HG02981 (cell line): ENCODE measurements around the gene SFMBT2.
A peak's percentile ranks its signal among the peaks of the same experiment; 100 is the strongest.

Experiments used
- ATAC-seq: cut with Tn5 transposase; IDR thresholded peaks from one replicate; pipeline ENCODE4 v1.9.1; 2021; ENCODE audit warnings: mild to moderate bottlenecking, moderate library complexity; ENCODE audit not compliant: unreplicated experiment

The SFMBT2 gene

DNA sequence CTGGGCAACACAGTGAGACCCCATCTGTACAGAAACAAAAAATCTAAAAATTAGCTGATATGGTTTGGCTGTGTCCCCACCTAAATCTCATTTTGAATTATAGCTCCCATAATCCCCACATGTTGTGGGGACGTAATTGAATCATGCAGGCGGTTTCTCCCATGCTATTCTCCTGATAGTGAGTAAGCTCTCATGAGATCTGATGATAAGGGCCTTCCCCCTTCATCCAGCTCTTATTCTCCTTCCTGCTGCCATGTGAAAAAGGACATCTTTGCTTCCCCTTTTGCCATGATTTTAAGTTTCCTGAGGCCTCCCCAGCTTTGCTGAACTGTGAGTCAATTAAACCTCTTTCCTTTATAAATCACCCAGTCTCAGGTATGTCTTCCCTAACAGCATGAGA, 136.5 kb downstream of the SFMBT2 start:
- no peak for ATAC-seq

DNA sequence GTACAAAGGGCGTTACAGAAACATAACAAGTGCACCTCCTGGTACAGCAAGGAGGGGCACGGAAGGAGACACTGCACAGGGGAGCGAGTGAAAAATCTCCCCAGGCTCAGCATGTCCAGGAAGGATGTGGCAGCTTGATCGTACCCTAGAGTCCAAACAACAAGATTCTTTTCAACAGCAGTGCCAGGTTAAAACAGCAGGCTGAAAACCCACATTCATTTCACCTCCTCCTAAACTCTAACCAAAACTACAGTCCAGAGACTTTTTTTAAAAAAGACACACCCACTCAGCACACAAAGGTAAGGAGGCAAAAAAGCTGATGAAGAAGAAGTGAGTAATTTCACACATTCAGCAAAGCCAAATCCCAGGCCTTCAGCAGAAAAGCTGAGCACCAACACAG, 138.8 kb downstream of the SFMBT2 start:
- ATAC-seq: no peak

DNA sequence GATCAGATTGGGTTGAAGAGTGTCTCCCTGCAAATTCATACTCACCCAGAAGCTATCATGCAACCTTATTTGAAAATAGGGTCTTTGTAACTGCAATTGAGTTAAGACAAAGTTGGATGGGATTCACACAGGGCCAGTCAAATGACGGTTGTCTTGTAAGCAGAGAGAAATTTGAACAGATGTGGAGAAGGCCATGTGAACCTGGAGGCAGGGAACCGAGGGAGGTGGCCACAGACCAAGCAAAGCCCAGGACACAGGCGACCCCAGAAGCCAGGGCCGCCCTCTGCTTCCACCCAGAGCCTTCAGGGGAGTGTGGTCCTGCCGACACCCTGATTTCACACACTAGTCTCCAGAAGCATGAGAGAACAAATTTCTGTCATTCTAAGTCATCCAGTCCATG, 140.8 kb downstream of the SFMBT2 start:
- ATAC-seq: no peak

DNA sequence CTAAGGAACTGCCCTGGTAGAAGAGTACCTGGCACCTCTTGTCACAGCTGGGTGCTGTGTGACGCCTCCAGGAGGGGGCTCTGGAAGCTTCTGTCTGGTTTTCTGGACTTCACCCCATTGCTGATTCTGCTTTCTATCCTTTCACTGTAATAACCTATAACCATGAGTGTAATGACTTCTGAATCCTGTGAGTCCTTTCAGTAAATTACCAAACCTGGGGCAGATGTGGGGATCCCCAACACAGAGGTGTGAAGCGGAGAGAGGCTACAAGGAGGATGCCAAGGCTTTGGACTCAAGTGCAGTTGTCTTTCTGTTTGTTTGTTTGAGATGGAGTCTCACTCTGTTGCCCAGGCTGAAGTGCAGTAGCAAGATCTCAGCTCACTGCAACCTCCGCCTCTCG, 143.7 kb downstream of the SFMBT2 start:
- no peak for ATAC-seq

DNA sequence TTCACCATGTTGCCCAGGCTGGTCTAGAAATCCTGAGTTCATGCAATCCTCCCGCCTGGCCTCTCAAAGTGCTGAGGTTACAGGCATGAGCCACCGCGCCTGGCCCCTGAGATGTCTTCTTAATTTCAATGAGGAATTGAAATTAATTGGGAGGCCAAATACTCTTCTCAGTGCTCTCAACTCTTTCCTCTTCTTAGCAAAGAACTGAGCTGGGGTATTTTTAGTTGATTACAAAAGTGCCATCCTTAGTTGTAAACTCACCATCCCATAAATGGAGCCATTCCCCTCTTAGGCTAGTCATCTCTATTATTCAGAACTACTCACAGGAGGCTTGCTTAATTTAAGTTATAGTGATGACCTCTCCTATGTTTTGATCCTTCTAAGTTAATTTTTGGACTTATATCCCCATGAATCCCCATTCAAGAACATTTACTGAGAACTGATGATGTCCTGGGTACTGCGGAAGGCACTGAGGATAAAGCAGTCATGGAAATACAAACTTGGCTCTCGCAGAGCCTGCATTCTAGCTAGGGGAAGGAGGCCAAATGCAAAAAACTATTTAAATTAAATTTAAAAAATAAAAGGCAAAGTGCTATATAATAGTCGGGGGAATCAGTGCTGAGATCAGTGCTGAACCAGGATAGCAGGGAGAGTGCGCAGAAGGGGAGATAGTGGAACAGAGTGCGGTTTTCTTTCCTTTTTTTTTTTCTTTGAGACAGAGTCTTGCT, 145.3 kb downstream of the SFMBT2 start:
- ATAC-seq: no peak

DNA sequence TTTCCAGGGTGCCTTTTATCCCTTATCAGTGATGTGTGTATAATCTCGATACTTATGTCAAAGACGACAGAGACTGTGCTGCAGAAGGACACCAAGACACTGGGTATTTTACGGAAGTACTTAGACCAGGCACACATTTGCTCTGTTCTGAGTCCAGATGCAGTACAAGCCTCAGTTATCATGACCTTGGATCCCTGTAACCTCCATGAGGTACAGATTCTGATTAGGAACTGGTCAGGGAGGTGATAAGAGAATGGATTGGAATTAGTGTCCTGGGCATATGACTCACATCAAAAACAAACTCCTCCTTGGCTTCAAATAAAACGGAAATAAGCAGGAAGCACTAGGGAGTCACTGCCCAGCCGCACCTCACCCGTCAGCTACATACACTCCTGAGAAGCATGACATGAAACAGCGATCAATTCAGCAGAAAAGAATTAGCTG, 146.5 kb downstream of the SFMBT2 start:
- ATAC-seq: no peak

DNA sequence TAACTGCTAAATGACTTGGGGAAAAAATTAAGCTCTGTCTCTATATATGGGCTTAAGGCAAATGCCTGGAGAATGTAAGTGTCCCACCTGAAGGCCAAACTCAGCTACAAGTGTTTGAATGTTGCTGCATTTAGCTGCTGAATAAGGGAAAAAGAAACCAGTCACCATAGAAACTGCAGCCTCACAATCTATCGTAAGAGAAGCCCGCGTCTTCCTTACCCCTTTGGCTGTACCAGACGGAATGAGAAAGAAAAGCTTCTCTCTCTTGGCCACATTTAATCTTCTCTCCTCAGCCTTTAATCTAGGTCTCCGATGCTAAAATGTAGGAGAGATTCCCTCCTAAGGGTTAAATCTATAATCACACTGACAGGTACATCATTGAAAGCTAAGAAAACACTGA, 147.2 kb downstream of the SFMBT2 start:
- ATAC-seq: no peak

DNA sequence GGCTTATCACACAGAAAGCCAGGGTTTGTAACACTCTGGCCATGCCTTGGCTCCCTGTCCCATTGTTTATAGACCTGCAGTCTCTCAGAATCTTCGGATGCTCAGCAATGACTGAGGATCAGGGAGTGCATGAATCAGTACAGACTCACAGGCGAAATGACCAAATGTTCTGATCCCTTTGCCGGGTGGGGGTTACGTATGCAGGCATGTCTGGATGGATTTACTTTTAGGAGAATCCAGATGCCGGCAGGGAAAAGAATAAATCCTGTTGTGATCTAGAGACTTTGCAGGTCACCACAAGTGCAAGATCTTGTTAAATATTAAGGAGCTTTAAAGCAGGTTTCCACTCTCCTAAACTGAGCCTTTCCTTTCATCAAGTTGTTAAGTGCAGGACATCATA, 149.5 kb downstream of the SFMBT2 start:
- ATAC-seq: no peak

DNA sequence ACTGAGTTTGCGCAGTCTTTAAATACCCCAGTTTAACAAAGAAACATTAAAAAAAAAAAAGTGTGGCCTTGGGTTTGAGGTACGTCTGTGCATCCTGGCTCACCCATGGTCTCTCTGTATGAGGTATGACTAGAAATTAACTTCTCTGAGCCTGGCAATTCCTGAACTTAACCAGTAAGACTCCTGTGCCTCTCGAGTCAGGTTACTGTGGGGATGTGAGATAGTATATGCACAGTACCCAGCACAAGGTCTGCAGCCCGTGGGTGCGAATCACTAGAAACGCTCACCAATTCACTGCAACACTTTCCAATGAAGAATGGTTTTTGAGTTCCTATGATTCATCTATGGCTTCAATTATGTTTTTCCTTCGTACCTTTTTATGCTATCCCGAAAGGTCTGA, 149.9 kb downstream of the SFMBT2 start:
- no peak for ATAC-seq

DNA sequence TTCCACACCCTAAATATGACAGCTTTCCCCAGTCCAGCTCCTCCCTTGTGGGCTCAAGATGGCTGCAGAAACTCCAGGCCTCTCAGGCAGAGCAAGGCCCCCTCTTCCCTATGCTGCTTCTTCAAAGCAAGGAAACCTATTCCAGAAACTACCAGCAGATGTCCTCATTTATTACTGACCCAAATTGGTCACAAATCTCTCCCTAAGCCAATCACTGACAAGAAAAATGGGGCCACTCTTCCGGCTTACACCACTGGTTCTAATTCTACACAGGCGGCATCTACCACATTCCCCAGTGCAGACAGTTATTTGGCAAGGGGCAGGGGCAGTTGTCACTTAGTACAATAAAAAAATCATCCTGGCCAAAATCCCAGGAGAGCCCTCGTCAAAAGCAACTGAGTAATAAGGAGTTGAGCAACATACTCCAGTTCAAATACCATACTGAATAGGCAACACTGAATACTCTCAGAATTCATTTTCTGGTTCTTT, 150.4 kb downstream of the SFMBT2 start:
- ATAC-seq: peak; percentile 68

DNA sequence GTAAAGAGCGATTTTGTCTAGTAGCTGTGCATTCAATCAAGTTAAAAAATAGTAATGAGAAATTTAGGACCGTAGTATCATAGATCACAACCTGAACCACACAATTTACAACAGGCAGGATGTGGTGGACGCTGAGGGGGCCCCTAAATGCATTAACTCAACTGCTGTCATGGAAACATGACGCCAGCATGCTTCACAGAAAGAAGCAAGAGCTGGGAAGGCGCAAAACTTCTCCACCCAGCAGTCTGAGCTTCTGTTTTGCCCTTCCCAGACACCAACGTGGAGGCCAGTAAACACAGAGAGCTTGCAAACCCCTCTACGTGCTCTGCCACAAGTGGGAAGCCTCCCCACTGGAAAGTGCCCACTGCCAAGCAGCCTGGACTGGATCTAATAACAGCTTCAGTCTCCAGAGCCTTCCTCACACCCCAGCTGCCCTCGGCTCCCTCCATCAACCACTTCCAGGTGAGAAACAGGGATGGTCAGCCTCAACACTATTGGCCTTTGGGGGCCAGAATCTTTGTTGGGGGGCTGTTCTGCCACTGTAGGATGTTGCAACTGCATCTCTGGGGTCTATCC, 151.8 kb downstream of the SFMBT2 start:
- peak; percentile 87 for ATAC-seq

DNA sequence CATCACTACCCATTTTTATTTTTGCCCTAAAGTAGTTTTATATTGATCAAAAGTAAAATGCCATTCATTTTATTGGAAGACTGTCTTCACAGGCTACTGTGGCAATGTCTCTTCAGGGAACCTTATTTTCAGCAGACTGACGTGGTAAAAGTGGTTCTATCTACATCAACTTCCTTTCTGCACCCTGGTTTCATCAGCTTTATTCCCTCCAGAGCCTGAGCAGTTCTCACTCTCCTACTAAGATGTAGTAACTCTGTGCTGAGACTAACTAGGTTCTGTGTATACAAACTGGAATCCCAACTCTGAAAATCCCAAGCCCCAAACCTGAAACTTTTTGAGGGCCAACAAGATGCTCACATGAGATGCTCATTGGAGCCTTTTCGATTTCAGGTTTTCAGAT, 155.3 kb downstream of the SFMBT2 start:
- no peak for ATAC-seq

DNA sequence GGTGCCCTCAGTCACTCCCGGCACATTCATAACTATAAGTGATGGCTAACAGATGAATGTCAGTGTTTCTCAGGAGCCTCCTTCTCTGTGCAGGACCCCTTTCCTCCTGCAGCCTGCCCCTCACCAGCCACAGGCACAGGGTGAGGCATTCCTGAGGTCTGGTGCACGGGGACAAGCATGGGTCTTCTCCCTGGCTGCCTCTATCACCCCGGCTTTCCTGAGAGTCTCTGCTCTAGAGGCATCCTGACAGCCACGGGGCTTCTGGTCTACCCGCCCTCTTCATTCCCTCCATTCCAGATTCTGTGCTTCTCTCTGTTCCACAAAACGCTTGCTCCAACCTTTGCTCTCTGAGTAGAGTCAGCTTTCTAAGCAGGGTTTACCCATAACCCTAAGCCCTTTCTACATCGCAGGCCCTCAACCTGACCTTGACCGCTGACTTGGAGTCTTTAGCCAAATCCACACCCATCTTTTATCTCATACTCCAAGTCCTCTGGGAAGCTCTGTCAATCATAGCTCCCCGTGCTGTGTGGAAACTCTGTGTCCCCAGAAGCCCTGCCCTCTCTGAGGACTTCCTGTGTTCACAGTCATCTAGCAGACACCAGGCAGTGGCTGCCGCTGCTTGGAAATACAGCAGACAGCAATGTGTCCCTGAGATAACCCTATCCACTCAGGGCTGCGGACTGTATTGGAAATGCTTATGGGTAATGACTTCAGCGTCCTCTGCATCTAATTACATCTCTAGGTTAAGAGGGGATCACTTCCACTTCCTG, 159.0 kb downstream of the SFMBT2 start:
- no peak for ATAC-seq

DNA sequence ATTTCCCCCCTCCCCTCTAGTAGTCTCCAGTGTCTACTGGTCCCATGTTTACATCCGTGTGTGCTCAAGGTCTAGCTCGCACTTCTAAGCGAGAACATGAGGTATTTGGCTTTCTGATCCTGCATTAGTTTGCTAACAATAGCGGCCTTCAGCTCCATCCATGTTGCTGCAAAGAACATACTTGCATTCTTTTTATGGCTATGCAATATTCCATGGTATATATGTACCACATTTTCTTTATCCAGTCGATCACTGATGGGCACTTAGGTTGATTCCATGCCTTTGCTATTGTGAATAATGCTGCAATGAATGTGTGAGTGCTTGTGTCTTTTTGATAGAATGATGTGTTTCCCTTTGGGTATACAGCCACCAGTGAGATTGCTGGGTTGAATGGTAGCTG, 160.6 kb downstream of the SFMBT2 start:
- ATAC-seq: no peak

DNA sequence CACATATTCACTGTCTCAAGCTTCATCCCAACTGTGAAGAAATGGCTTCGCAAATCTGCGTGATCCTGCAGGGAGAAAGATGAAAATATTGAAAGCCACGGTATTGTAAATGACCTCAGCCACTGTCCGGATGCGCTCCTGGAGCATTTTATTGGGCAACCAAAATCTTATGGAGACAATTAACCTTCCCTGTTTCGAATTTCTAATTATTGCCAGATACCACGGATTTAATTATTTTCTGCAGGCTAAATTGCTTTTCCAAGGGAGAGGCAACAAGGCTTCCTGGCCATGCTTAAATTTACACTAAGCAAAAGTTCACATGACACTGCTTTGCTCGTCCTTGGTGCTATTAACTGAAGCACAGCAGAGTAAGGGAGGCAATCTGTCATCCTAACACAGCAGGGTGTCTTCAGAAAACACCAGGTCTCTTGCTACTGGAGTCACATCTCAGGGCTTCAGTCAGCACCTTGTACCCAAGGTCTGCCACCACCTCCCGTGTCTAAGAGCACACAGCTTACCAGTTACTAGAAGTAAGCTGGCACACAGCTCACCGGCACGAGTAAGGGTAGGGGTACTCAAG, 162.2 kb downstream of the SFMBT2 start:
- ATAC-seq: no peak

DNA sequence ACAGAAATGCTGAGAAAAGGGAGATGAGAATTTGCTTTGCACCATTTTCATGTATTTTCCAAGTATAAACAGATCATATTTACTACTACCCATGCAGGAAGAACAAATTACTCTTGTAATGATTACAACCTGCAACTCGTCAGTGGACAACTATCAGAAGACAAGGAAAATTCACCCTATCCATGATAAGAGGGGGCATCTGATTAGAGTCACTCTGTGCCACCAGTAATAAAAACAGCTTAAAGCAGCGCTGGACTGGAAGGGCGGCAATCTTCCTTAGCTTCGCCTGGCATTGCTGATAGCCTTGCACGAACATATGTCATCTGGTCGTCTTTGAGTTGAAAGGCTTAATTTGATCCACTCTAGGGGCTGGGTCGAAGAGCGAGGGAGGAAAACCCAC, 162.7 kb downstream of the SFMBT2 start:
- ATAC-seq: no peak

DNA sequence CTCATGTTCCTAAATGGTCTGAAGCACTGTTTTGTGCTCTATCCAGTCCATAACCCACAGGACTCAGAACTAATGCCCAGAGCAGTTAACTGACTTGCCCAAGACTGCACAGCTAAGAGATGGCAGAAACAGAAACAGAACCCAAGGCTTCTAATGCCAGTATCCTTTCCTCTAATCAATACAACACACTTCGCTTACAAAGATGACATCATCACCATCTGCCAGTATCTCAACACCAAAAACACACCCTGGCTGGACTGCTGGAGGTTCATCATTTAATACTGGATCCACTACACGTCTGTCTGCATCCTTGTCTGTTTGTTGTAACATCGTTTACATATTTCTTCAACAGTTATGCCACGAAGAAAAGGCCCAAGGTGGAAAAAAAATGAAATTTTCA, 165.3 kb downstream of the SFMBT2 start:
- ATAC-seq: no peak

DNA sequence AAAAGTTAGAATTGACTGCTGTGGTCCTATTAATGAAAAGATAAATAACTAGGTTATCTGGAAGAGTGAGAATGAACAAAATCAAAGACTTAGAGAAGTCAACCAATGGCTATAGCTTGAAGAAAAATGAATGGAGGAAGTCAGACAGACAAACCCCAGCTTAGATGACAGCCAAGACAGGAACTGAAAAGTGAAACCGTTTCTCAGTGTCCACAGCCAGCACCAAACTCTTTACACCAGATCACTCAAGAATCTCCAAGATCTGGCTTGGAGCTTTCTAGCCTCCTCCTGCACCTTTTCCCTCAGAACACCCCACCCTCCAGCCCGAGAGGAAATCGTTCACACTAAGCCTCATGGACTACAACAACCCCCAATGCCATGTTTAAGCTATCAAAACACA, 167.0 kb downstream of the SFMBT2 start:
- ATAC-seq: peak; percentile 89

DNA sequence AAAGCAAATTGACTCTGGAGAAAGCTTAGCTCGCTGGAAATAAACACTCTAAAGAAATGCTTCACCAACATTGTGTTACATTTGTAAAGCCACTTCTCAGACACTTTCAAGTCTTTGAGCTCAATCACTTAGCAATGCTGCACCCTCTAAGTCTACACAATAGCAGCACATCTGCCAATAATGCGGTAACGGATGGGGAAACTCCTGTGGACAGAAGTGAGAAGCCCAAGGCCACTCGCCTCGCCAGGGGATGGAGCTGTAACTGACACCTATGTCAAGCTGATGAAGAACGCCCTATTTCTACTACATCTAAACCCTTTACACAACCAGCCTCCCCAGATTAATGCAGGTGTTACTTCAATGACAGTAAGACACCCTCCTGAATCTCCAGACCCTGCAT, 167.7 kb downstream of the SFMBT2 start:
- no peak for ATAC-seq

DNA sequence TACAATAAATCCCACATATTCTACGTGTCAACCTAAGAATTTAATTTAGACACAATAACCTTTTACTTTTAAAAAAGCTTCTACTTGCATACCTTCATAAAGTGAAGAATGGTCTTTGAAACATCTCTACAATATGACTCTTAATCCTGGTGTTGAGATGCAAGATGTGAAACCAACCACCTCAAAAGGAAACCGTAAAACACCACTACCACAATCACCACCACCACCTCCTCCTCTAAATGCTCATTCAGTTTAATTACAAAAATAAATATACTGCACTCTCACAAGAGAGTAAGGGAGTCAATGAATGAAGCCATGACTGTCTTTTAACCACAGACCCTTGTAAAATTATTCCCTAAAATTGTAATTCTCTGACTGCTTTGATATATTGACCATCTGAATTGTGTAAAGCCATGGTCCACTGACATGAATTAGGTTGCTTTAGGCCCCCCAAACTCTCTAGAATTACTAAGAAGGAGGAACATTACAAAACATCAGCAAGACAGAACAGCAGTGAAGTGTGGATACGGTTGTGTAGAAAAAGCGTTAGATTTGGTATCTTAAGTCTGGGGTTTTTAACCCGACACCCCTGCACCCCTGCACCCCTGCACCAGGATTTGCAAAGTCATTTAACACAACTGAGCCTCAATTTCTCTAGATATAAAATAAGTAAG, 171.4 kb downstream of the SFMBT2 start:
- peak; percentile 64 for ATAC-seq

DNA sequence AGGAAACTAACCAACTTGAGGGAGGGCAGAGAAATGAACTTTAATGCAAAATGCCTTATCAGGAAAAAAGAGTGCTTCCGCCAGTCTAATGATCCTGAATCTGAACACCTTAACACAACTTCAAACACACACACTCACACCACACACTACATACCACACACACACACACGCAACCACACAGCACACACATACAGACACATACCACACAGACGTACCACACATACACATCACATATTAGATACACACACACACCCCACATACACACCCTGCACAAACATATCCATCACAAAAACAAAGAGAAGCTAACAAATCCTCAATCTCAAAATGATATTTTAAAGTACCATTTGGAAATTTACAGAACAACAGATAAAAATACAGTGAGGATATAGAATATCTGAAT, 175.5 kb downstream of the SFMBT2 start:
- no peak for ATAC-seq
